ENCODE data around the gene ARHGAP30. TPM values are rescaled to one million over a fixed set of nuclear protein-coding genes. Genes with fewer than 3 reads are reported as not detected.

ARHGAP30 gene
- total RNA-seq, 2 donors from 2014 or later = 16.4 to 16.9 TPM

- H3K4me3 ChIP-seq = no peak overlapping the region
These were observed 10.4 kb downstream of the ARHGAP30 start for GRCh38 chr1:161059293-161059692.

DNA sequence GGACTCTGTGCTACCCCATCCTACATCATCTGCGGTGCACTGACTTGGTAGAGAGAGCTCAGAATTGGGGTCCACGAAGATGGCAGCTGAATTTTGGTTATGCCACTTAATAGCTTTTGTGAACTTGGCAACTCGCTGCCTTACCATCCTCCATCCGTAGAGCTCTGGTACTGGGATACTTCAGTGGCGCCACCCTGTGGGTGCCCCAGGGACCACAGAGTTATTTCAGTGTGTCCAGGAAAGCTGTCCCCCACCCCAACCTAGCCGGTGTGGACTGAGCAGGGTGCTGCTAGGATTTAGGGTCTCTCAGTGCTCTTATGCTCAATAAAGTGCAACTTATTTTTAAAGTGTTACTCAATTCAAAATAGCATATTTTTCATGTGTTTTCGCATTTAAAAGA lies 14.9 kb downstream of the ARHGAP30 start:
- H3K27ac ChIP-seq = no peak overlapping the region
- no peaks in the 10 kb centered on the region for H3K27me3 ChIP-seq (replicated peaks; ENCODE audit: insufficient read depth)
- ATAC-seq (ENCODE audit: insufficient number of reproducible peaks, low FRiP score, low read depth) (no peak), DNase-seq (ENCODE audit: low spot score) (no peak)
- H3K4me3 ChIP-seq = no peak overlapping the region
- TF ChIP-seq CTCF (IDR thresholded peaks at IDR 0.05) = no peak
- no peaks in the 10 kb centered on the region for H3K4me1 ChIP-seq (ENCODE audit: control insufficient read depth in 1 of 2, low read depth in 2 of 2)
- no peaks in the 10 kb centered on the region for H3K9me3 ChIP-seq
- no peaks in the 10 kb centered on the region for H3K36me3 ChIP-seq

More at GRCh38 chr1:161059293-161059692, 10.4 kb downstream of the ARHGAP30 start:
- ATAC-seq (ENCODE audit: insufficient number of reproducible peaks, low FRiP score, low read depth) (no peak), DNase-seq (ENCODE audit: low spot score) (no peak)
- no peaks in the 10 kb centered on the region for H3K9me3 ChIP-seq
- no peak for TF ChIP-seq CTCF (IDR thresholded peaks at IDR 0.05)
- no peak overlapping the region for H3K27ac ChIP-seq
- no peaks in the 10 kb centered on the region for H3K4me1 ChIP-seq (ENCODE audit: control insufficient read depth in 1 of 2, low read depth in 2 of 2)
- H3K36me3 ChIP-seq = no peaks in the 10 kb centered on the region
- H3K27me3 ChIP-seq (replicated peaks; ENCODE audit: insufficient read depth) = no peaks in the 10 kb centered on the region

DNA sequence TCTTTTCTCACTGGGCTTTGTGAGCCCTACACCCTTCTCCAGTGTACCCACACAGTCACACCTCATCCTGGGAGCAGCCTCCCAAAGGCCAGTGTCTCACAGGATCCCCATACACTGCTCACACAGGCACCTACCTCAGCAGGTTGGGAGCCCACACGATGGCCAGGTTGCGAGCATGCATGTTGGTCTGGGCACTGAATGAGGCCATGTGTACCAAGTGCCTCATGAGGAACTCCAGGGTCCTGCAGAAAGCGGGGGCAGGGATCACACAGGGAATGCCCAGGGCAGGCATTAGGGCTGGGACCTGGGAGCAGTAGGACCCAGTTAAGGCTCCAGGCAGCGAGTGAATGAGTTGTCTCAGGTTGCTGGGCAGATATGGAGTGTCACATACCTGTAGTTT lies 15.5 kb downstream of the ARHGAP30 start:
- no peaks in the 10 kb centered on the region for H3K27me3 ChIP-seq (replicated peaks; ENCODE audit: insufficient read depth)
- H3K27ac ChIP-seq = no peak overlapping the region
- no peaks in the 10 kb centered on the region for H3K36me3 ChIP-seq
- ATAC-seq (ENCODE audit: insufficient number of reproducible peaks, low FRiP score, low read depth) (no peak), DNase-seq (ENCODE audit: low spot score) (no peak)
- no peak for TF ChIP-seq CTCF (IDR thresholded peaks at IDR 0.05)
- H3K9me3 ChIP-seq = no peaks in the 10 kb centered on the region
- no peak overlapping the region for H3K4me3 ChIP-seq
- H3K4me1 ChIP-seq (ENCODE audit: control insufficient read depth in 1 of 2, low read depth in 2 of 2) = no peaks in the 10 kb centered on the region

- no peak for TF ChIP-seq CTCF (IDR thresholded peaks at IDR 0.05)
- Histone ChIP-seq H3K9me3 (no peaks in the 10 kb centered on the region), H3K4me1 (ENCODE audit: control insufficient read depth in 1 of 2, low read depth in 2 of 2) (no peaks in the 10 kb centered on the region), H3K4me3 (no peak overlapping the region), H3K27ac (no peak overlapping the region), H3K36me3 (no peaks in the 10 kb centered on the region), H3K27me3 (replicated peaks; ENCODE audit: insufficient read depth) (no peaks in the 10 kb centered on the region)
- no peak for ATAC-seq (ENCODE audit: insufficient number of reproducible peaks, low FRiP score, low read depth)
- no peak for DNase-seq (ENCODE audit: low spot score)
These were observed 16.8 kb downstream of the ARHGAP30 start for GRCh38 chr1:161052899-161053298.

DNA sequence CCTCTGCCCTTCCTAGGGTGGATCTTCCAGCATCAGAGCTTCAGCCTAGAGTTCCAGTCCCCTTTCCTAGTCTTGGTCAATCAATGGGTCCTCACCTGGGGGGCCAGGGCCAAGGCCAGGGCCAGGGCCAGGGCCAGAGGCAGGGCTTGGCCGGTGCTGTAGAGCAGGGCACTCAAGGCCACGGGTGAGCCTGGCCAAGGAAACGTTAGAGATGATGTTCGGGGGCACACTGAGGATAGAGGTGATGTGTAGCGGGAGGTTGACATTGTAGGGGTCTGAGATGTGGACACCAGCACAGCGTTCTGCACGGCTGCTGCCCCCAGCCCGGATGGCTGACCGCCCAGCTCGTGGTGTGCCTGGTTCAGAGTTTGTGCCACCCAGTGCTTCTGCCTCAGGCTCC lies 18.5 kb downstream of the ARHGAP30 start:
- no peaks in the 10 kb centered on the region for H3K36me3 ChIP-seq
- DNase-seq (ENCODE audit: low spot score) (no peak), ATAC-seq (ENCODE audit: insufficient number of reproducible peaks, low FRiP score, low read depth) (no peak)
- H3K4me3 ChIP-seq = no peak overlapping the region
- no peaks in the 10 kb centered on the region for H3K9me3 ChIP-seq
- TF ChIP-seq CTCF (IDR thresholded peaks at IDR 0.05) = no peak
- H3K4me1 ChIP-seq (ENCODE audit: control insufficient read depth in 1 of 2, low read depth in 2 of 2) = no peaks in the 10 kb centered on the region
- no peak overlapping the region for H3K27ac ChIP-seq
- H3K27me3 ChIP-seq (replicated peaks; ENCODE audit: insufficient read depth) = no peaks in the 10 kb centered on the region

Measured in thoracic aorta (tissue), 2 donors.